ENCODE measurements around the gene CNTNAP2.

The CNTNAP2 gene

DNA sequence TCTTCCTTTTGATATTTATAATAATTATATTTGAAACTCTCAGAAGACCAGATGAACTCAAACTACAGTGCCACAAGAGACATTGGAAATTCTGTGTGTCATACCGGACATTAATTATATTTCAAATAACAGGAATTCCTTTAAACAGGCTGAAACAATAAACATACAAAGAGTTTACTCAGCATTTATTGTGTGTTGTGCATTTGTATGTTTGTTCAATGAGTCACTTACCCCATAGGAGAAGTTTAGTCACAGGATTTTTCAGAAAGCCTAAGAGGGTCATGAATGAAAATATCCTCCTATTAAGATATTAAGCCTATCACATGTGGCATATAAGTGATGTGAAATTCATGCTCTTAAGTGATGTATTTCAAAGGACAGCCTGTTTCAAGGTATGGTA lies 566.8 kb downstream of the CNTNAP2 start:
- DNase-seq (ENCODE audit: low read depth): no peak

GRCh38 chr7:146690987-146691386 lies 574.4 kb downstream of the CNTNAP2 start:
- no peak for DNase-seq (ENCODE audit: low read depth)

- no peak for DNase-seq (ENCODE audit: low read depth)
Observed at GRCh38 chr7:146698995-146699610, 582.5 kb downstream of the CNTNAP2 start.

- DNase-seq (ENCODE audit: low read depth): no peak
Observed at GRCh38 chr7:146700015-146700560, 583.5 kb downstream of the CNTNAP2 start.

DNA sequence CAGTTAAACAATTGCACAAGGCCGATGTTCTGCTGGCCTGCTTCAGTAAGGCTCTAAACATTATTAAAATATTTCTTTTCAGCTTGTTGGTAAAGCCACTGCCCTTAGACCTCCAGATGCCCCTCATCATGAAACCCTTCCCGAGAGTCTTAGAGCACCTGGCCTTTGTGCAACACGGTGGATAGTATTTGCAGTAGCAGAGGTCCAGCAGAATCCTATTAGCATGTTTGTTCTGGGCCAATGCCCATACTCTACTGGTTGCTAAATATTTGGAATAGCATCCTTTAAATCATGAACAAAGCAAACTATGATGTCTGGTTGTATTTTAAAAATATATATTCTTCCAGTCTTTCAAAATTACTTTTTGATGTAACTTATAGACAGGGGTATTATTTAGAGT lies 584.6 kb downstream of the CNTNAP2 start:
- no peak for DNase-seq (ENCODE audit: low read depth)

DNA sequence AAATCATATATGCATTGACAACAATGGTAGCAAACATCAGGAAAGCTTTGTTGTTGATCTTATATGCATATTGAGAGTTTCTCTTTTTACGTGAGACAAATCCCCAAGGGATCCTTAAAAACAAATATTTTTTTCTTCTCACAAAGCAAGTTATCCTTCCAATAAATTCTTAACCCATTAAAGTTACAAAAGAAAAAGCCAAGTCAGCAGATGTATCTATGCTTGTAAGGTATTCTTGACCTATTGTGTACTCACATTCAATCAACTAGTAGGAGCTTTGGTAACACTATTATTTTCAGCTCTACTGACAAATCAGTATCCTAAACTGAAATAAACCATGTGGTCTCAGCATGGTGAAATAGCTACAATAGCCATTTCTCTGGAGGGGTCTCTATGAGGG lies 586.3 kb downstream of the CNTNAP2 start:
- no peak for DNase-seq (ENCODE audit: low read depth)

DNA sequence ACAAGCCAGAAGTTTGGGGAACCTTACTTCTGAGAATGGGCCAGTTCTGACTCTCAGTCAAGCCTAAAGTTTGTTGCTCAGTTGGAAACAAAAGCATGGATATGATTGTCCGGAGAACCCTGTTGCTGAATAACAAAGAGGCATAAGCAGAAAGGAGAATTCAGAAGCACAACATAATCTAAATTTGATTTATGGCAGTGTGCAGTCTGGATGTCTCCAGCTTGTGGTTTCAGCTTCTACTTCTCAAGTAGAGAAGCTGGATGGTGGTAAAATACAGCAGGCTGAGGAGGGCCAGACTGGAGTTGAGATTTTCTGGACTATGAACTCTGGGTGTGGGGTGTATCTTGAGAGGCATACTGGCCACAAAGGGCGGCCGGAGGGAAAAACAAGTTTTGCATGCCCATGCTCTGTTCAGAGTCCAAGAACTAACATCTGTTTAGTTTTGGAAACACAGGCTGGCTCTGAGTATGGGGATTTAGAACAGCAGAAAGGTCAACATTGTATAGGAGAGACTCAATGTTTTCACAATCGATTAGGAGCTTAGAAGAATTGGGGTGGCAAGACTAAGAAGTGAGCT lies 592.9 kb downstream of the CNTNAP2 start:
- no peak for DNase-seq (ENCODE audit: low read depth)

DNA sequence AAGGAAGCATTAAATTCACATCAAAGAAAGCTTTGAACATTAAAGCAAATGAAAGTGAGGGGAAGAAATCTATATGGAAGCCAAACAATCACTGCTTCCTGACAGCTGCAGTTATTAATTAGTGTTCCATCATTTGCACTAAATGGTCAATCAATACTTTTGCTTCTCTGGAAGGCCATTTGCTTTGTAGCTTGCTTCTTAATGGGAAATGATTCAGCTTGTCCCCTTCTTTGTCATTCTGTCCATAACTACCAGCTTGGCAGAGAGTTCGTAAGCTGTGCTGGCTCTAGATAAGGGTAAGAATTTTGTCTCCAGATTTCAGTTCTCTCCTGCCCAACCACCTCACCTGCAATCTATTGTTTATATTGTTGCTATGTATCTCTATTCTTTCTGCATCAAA lies 596.6 kb downstream of the CNTNAP2 start:
- DNase-seq (ENCODE audit: low read depth): no peak

- DNase-seq (ENCODE audit: low read depth): no peak
Observed at GRCh38 chr7:146713934-146714333, 597.3 kb downstream of the CNTNAP2 start.

DNA sequence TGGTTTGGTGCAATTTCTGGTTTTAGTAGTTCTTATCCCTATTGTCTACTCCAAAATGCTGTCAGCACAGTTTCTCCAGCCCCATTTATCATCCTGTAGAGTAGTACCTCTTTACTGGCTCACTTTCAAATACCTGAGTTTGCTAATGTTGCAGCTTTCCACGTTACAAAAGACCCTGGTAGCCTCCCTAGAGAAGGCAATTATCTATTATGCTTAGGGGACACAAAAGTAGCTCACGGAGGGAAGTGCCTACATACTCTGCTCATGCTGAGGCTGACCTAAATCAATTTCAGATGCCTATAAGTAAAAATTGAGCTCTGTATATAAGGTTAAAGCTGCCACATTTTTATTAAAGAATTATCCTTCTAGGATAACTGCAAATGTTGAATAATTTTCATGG lies 603.6 kb downstream of the CNTNAP2 start:
- no peak for DNase-seq (ENCODE audit: low read depth)

DNA sequence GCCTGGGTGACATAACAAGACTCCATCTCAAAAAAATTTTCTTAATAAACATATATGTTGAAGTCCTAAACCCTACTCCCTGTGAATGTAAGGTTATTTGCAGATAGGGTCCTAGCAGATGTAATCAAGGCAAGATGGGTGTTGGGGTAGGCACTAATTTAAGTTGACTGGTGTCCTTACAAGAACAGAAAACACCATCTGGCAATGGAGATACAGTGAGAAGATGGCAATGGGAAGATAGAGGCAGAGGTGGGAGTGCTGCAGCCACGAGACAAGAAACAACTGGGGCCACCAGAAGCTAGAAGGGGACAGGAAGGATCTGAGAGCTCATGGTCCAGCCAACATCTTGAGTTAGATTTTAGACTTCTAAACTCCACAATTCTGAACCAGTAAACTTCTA lies 606.4 kb downstream of the CNTNAP2 start:
- DNase-seq (ENCODE audit: low read depth): no peak

DNA sequence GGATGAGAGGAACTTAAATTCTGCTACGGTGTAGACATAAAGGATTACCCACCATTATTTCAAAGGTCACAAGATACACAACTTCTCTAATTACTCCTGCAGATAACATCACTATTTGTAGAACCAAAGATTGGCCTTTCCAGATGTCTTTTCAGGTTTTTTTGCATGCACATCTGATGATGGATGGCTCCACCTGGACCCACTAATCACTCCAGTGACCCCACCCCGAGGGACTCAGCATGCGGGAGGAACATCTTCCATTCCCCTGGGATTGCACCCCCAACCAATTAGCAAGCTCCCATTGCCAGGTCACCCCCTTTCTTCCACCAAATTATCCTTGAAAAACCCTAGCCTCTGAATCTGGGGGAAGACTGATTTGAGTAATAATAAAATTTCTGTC lies 608.9 kb downstream of the CNTNAP2 start:
- no peak for DNase-seq (ENCODE audit: low read depth)

DNA sequence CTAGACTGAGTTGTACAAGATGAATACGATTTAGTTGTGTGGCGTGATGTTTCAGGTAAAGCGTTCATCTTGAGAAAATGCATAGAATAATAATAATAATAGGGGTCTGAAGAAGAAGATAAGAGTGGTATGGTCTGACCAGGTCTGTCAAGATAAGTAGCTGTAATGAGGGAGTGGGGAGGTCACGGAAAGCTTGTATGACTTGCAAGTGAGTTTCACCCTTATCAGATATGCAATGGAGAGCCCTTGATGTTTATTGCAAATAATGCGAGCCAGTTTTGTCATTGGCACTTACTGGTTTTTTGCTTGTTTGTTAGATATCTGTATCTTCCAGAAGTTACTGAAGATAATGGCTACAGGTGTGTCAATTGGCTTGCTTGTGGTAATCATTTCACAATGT lies 611.5 kb downstream of the CNTNAP2 start:
- no peak for DNase-seq (ENCODE audit: low read depth)

GRCh38 chr7:146728611-146729010 lies 612.0 kb downstream of the CNTNAP2 start:
- no peak for DNase-seq (ENCODE audit: low read depth)

DNA sequence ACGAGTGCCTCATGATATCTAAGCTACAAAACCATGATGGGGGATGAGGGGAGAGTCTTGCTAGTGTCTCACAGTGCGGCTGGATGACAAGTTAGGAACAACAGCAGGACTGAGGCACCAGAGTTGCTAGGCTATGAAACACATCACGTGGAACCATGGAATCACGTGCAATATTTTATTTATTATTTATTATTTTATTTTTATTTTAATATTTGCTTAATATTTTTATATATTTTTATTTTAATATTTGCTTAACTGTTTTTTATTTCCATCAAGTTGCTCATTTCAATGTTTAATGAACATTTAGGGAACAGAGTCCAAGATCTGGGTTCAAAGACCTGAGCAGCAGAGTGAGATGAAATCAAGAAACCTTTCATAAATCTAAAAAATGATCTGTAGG lies 614.6 kb downstream of the CNTNAP2 start:
- no peak for DNase-seq (ENCODE audit: low read depth)

GRCh38 chr7:146735992-146736391 lies 619.4 kb downstream of the CNTNAP2 start:
- no peak for DNase-seq (ENCODE audit: low read depth)

- DNase-seq (ENCODE audit: low read depth): no peak
Observed at GRCh38 chr7:146736446-146737190, 620.0 kb downstream of the CNTNAP2 start.

DNA sequence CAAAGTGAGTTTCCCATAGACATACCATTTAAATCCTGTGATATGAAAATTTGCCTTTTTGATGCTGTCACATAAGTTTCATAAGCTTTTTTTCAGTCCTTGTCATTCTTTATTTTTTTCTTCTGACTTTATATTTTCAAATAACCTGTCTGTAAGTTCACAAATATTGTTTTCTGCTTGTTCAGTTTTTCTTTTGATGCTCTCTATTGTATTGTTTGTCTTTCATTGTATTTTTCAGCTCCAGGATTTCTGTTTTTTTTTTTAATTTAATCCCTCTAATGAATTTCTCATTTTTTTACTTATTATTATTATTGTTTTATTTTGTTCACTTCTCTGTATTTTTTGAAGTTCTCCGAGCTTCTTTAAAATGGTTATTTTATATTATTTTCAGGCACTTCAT lies 623.4 kb downstream of the CNTNAP2 start:
- no peak for DNase-seq (ENCODE audit: low read depth)

DNA sequence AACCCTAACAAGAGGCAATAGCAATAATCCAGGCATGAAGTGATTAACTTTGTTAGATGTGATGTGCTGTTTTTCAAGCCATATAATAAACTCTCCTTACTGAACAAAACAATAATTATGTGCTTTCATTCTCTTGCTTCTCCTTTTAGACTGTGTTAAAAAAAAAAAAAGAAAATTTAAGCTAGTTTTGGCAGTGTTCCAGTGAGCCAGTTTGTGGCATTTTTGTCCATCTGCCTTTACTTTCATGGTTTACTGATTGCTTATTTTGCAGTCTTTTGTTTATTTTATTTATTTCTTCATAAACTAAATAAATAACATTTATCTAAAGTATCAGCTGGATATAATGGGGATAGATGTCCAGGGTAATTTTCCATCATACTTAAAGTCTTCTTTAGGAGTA lies 625.3 kb downstream of the CNTNAP2 start:
- DNase-seq (ENCODE audit: low read depth): no peak

- no peak for DNase-seq (ENCODE audit: low read depth)
Observed at GRCh38 chr7:146754385-146754784, 637.8 kb downstream of the CNTNAP2 start.

DNA sequence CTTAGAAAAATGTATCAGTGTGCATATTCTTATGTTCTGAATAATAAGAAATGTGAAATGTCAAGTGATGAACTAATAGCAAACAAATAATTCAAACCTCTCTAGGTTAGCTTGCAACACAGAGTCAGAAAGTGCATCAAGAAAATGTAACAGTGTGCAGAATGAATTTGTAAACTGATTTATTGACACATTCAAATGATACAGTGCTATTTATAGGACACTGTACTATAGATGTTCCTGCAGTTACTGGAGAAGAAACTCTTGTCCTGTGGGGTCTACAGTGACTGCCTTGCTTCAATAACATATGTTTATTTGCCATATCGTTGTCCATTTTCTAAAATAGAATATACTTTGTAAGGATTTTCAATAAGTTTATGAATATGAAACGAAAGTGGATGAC lies 639.0 kb downstream of the CNTNAP2 start:
- no peak for DNase-seq (ENCODE audit: low read depth)

GRCh38 chr7:146764458-146764857 lies 647.9 kb downstream of the CNTNAP2 start:
- no peak for DNase-seq (ENCODE audit: low read depth)

DNA sequence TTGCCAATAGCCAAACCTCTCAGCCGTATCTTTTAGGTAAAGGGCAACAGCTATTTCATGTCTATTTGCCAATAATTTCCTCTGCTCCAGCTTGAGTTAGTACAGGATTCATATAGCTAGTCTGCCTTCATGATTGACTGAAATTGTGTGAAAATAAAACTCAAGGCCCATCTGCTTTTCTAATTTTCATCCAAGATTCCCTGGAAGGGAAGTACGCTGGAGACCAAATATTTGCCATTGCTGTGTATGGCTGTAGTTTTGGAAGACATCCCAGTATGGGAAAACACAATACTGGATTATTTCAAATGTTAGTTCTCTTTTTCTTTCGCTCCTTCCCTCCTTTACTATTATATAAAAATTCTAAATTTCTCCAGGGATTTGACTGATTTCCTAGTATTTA lies 652.4 kb downstream of the CNTNAP2 start:
- DNase-seq (ENCODE audit: low read depth): no peak
